GM10248 (cell line): Measurements from ENCODE around the gene PARD3B.

ENCODE experiments used
- CTCF ChIA-PET: fragments of 300-600 bp; sonication (Branson Sonifier 250); formaldehyde crosslinking; extraction: SDS; loops from one replicate; lab custom pipeline; 2021; ENCODE audit warnings: antibody characterized with exemption; lab: Yijun Ruan, JAX
- POLR2A ChIA-PET: fragments of 350-650 bp; sonication (Branson Sonifier 250); formaldehyde crosslinking; extraction: SDS; loops from one replicate; lab custom pipeline; 2020; ENCODE audit warnings: antibody characterized with exemption; lab: Yijun Ruan, JAX
- DNase-seq: peaks from one replicate; pipeline ENCODE4 v3.0.0; 2012; ENCODE audit errors: extremely low spot score
- CTCF ChIP-seq: IDR thresholded peaks from 2 replicates; pipeline ENCODE4 v1.5.1; 2012; ENCODE audit warnings: mild to moderate bottlenecking, low read depth; ENCODE audit errors: extremely low read depth, missing control alignments, control extremely low read depth

PARD3B gene

GRCh38 chr2:204779771-204780170, 234.5 kb downstream of the PARD3B start:
- TF ChIP-seq CTCF: no peak
- POLR2A ChIA-PET: no interaction called here
- CTCF ChIA-PET: interaction anchor here (1.3 to 1.6 kb wide), 2 partner anchors 14 to 19 kb away, joined by 3 to 4 read pairs; no protein-coding TSS in a partner anchor
- no peak for DNase-seq

- CTCF ChIA-PET: no interaction called here
- DNase-seq: no peak
- POLR2A ChIA-PET: no interaction called here
- no peak for TF ChIP-seq CTCF
These were observed 236.7 kb downstream of the PARD3B start for GRCh38 chr2:204781941-204782340.

GRCh38 chr2:204790076-204790475, 244.8 kb downstream of the PARD3B start:
- ChIA-PET POLR2A (no interaction called here), CTCF (interaction anchor here (0.9 kb wide), 1 partner anchor 9 kb away, joined by 4 read pairs; no protein-coding TSS in a partner anchor)
- TF ChIP-seq CTCF: no peak
- no peak for DNase-seq

GRCh38 chr2:204791230-204791629, 246.0 kb downstream of the PARD3B start:
- CTCF ChIA-PET: no interaction called here
- no peak for TF ChIP-seq CTCF
- POLR2A ChIA-PET: no interaction called here
- no peak for DNase-seq

- TF ChIP-seq CTCF: no peak
- POLR2A ChIA-PET: no interaction called here
- CTCF ChIA-PET: no interaction called here
- no peak for DNase-seq
These were observed 249.3 kb downstream of the PARD3B start for GRCh38 chr2:204794624-204795023.

- POLR2A ChIA-PET: no interaction called here
These were observed 249.9 kb downstream of the PARD3B start for GRCh38 chr2:204795156-204795555.

More at GRCh38 chr2:204795156-204795555, 249.9 kb downstream of the PARD3B start:
- no peak for TF ChIP-seq CTCF
- DNase-seq: no peak
- CTCF ChIA-PET: no interaction called here
